Measurements from ENCODE around the gene KRTAP5-5. TPM values are rescaled to one million over a fixed set of nuclear protein-coding genes. Genes with fewer than 3 reads are reported as not detected.

Gene KRTAP5-5
- total and polyA plus RNA-seq, 2 donors (not counting 3 experiments of a cell fraction or from before 2014, with no cell fraction given): not detected

Other genes starting within 250 kb of the KRTAP5-5 start
- 0.20 and 0.39 TPM in 2 replicates for gene BRSK2, start 239.8 kb upstream of the KRTAP5-5 start, total RNA-seq
- gene BRSK2, start 239.8 kb upstream of the KRTAP5-5 start, polyA plus RNA-seq: 0.08 and 0.54 TPM in 2 replicates
- gene MOB2, start 143.0 kb upstream of the KRTAP5-5 start, total RNA-seq: 38.2 and 39.0 TPM in 2 replicates
- 50.6 and 54.9 TPM in 2 replicates for gene MOB2, start 143.0 kb upstream of the KRTAP5-5 start, polyA plus RNA-seq
- gene DUSP8, start 57.5 kb upstream of the KRTAP5-5 start, total RNA-seq: 5.9 and 8.7 TPM in 2 replicates
- 4.6 and 6.0 TPM in 2 replicates for gene DUSP8, start 57.5 kb upstream of the KRTAP5-5 start, polyA plus RNA-seq
- not detected in 2 replicates for gene KRTAP5-1, start 44.5 kb upstream of the KRTAP5-5 start, total RNA-seq
- gene KRTAP5-1, start 44.5 kb upstream of the KRTAP5-5 start, polyA plus RNA-seq: not detected in 2 replicates
- not detected in 2 replicates for gene KRTAP5-2, start 31.5 kb upstream of the KRTAP5-5 start, total RNA-seq
- not detected in 2 replicates for gene KRTAP5-2, start 31.5 kb upstream of the KRTAP5-5 start, polyA plus RNA-seq
- gene KRTAP5-3, start 21.3 kb upstream of the KRTAP5-5 start, total RNA-seq: not detected in 2 replicates
- not detected in 2 replicates for gene KRTAP5-3, start 21.3 kb upstream of the KRTAP5-5 start, polyA plus RNA-seq
- gene KRTAP5-4, start 7.6 kb upstream of the KRTAP5-5 start, total RNA-seq: not detected in 2 replicates
- gene KRTAP5-4, start 7.6 kb upstream of the KRTAP5-5 start, polyA plus RNA-seq: not detected in 2 replicates
- gene KRTAP5-6, start 67.4 kb downstream of the KRTAP5-5 start, total RNA-seq: not detected in 2 replicates
- not detected in 2 replicates for gene KRTAP5-6, start 67.4 kb downstream of the KRTAP5-5 start, polyA plus RNA-seq
- gene IFITM10, start 120.8 kb downstream of the KRTAP5-5 start, total RNA-seq: 0.62 and 0.66 TPM in 2 replicates
- 0.04 and 0.08 TPM in 2 replicates for gene IFITM10, start 120.8 kb downstream of the KRTAP5-5 start, polyA plus RNA-seq
- 197 and 215 TPM in 2 replicates for gene CTSD, start 134.2 kb downstream of the KRTAP5-5 start, total RNA-seq
- 248 and 344 TPM in 2 replicates for gene CTSD, start 134.2 kb downstream of the KRTAP5-5 start, polyA plus RNA-seq
- not detected in 2 replicates for gene SYT8, start 205.2 kb downstream of the KRTAP5-5 start, total RNA-seq
- gene SYT8, start 205.2 kb downstream of the KRTAP5-5 start, polyA plus RNA-seq: not detected in 2 replicates
- not detected in 2 replicates for gene TNNI2, start 209.2 kb downstream of the KRTAP5-5 start, total RNA-seq
- gene TNNI2, start 209.2 kb downstream of the KRTAP5-5 start, polyA plus RNA-seq: not detected in 2 replicates
- gene LSP1, start 223.3 kb downstream of the KRTAP5-5 start, total RNA-seq: not detected in 2 replicates
- not detected in 2 replicates for gene LSP1, start 223.3 kb downstream of the KRTAP5-5 start, polyA plus RNA-seq